AG04450 (cell line): ENCODE results near the gene BBS4. TPM values are rescaled to one million over a fixed set of nuclear protein-coding genes. Genes with fewer than 3 reads are reported as not detected.

Experiments used
- CTCF ChIA-PET: fragments of 300-600, 350-600 bp; formaldehyde crosslinking; extraction: SDS; loops from one replicate; lab custom pipeline; 2022; ENCODE audit warnings: antibody characterized with exemption, inconsistent platforms; lab: Charles Lee
- POLR2A ChIA-PET: fragments of 350-600 bp; formaldehyde crosslinking; extraction: SDS; loops from one replicate; lab custom pipeline; 2021; ENCODE audit warnings: antibody characterized with exemption, inconsistent platforms; lab: Yijun Ruan, JAX
- DNase-seq: peaks from one replicate; pipeline ENCODE4 v3.0.0-alpha.2; 2011; ENCODE audit warnings: low read depth, low spot score
- H3K27ac ChIP-seq: one replicate; pipeline ENCODE4 v1.5.1; 2012; ENCODE audit warnings: low read depth, low read length, control low read depth
- H3K27me3 ChIP-seq: one replicate; pipeline ENCODE4 v1.6.0; 2012; ENCODE audit warnings: low read length; ENCODE audit not compliant: control insufficient read depth, insufficient read depth
- H3K4me3 ChIP-seq: 2 replicates; pipeline ENCODE4 v1.5.1; 2011; ENCODE audit warnings: mild to moderate bottlenecking, low read depth, low read length, control low read depth
- H3K9me3 ChIP-seq: 2 replicates; pipeline ENCODE4 v1.5.1; 2012; ENCODE audit warnings: low read length; ENCODE audit not compliant: control insufficient read depth, insufficient read depth
- polyA plus RNA-seq: library from polyadenylated mRNA; depleted of rRNA; stranded (reverse); fragments of >200 nt; gene quantifications from 2 replicates; pipeline ENCODE4 v1.2.3, GENCODE V29; 2011
- TF ChIP-seq, protein P1 (sequence below): IDR thresholded peaks from 2 replicates; pipeline ENCODE4 v1.5.1; 2011; ENCODE audit warnings: low read depth, low read length, control low read depth, inconsistent platforms

The BBS4 gene
- polyA plus RNA-seq, 1 experiment: 25.7 TPM

DNA sequence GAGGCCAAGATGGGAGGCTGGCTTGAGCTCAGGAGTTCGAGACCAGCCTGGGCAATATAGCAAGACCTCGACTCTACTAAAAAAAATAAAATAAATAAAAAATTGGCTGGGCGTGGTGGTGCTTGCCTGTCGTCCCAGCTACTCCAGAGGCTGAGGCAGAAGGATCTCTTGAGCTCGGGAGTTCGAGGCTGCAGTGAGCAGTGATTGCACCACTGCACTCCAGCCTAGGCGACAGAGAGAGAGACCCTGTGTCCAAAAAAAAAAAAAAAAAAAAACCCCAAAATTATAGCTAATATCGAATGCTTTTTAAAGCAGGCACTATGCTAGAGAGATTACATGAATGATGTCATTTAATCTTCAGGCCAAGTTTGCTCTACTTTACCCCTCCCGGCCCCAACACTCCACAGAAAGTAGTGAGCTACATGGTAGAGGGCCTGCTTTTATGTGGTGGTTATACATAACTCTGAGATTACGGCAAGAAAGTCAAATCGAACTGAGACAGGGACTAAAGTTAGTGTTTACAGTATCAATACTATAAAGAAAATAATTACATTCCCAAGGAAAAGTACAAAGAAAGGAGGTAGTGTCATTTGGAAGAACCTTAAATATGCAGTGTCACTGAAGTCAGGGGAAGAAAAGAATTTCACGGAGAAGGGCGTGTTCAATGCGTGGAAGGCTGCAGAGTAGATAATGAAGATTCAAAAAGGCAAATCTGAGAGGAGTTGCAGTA, 96.4 kb downstream of the BBS4 start:
- ChIA-PET CTCF (interaction anchor here (0.9 kb wide), 1 partner anchor 60 kb away, joined by 5 read pairs; no protein-coding TSS in a partner anchor), POLR2A (no interaction called here)
- Histone ChIP-seq H3K27ac (peak overlapping the region; percentile 61), H3K9me3 (no peaks in the 10 kb centered on the region; the same call in 1 of the 2 replicates), H3K27me3 (no peaks in the 10 kb centered on the region), H3K4me3 (peak overlapping the region; percentile 94)
- TF ChIP-seq, protein P1, sequence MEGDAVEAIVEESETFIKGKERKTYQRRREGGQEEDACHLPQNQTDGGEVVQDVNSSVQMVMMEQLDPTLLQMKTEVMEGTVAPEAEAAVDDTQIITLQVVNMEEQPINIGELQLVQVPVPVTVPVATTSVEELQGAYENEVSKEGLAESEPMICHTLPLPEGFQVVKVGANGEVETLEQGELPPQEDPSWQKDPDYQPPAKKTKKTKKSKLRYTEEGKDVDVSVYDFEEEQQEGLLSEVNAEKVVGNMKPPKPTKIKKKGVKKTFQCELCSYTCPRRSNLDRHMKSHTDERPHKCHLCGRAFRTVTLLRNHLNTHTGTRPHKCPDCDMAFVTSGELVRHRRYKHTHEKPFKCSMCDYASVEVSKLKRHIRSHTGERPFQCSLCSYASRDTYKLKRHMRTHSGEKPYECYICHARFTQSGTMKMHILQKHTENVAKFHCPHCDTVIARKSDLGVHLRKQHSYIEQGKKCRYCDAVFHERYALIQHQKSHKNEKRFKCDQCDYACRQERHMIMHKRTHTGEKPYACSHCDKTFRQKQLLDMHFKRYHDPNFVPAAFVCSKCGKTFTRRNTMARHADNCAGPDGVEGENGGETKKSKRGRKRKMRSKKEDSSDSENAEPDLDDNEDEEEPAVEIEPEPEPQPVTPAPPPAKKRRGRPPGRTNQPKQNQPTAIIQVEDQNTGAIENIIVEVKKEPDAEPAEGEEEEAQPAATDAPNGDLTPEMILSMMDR: no peak
- no peak for DNase-seq

DNA sequence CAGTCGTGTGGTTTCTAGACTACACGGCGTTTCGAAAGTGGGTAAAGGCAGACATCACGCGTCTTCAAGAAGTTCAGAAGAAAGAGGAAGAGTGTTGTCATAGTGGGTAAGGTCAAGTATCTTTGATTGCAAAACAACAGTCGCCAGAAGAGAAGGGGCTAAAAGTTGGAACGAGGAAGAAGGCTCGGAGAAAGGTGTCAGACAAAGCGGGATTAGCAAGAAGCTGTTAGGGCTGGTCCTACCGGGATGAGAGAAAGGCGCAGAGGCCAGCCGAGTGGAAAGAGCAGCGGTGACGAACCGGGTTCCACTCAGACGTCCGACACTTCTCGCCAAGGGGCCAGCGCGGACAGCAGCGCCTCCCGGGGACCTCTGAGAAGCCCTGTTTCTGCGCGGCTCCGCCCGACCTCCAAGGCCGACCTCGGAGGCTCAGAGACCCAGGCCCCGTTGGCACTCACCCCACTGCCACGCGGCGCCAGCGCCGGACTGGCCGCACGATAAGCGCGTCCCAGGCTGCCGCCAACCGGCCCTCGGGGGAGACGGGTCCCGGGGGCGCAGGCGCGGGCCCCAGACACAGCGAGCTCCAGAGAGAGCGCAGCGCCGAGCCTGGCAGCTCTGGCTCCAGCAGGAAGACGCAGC, 97.1 kb downstream of the BBS4 start:
- Histone ChIP-seq H3K27me3 (no peaks in the 10 kb centered on the region), H3K9me3 (no peaks in the 10 kb centered on the region; the same call in 1 of the 2 replicates), H3K4me3 (peak overlapping the region; percentile 94), H3K27ac (peak overlapping the region; percentile 61)
- ChIA-PET CTCF (interaction anchor here (0.9 kb wide), 1 partner anchor 61 kb away, joined by 5 read pairs; no protein-coding TSS in a partner anchor), POLR2A (no interaction called here)
- DNase-seq: no peak
- TF ChIP-seq, protein P1: 0 out of 2 replicates have a peak, but pooled peaks have one; percentile 13

DNA sequence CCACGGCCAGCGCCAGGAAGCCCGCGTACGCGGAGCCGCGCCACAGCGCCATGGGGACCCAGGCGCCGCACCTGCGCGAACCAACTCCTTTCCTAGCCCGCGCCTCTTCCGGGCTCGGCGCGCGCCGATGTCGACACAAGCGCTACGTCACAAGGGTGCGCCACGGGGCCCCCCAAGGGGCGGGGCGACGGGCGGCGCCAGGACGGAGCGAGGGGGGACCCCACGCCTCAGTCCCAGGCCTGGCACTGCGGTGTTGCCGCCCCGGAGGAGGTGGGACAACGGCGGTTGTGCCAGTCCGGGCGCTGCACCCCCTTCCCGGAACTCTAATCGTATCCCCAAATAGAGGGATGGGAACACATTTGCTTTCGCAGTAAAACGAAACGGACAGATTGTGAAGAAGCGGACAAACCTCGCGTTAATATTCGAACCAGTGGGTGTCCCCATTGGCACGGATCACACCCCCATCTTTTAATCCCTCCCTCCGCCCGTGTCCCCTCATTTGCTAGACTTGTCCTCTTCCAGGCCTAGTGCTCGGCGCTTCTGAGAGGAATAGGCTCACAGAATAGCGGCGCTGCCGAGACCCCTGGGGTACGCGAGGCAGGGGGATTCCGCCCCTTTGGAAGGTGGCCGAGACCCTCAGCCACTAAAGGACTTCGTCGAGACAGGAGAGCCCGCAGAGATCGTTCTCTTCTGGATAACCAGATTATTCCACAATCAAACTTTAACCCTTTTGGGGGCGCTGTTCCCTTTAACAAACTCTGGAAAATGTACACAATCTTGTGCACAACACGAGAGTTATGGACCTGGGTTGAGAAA, 97.8 kb downstream of the BBS4 start, which contains the start of gene ADPGK:
TSS of gene ADPGK (minus strand) at position 119 of the 816 bp plus-strand sequence. CDS start at position 52, 67 bp downstream.
- Histone ChIP-seq H3K9me3 (no peaks in the 10 kb centered on the region; the same call in 1 of the 2 replicates), H3K27ac (peak within 1 kb of the TSS; percentile 93), H3K27me3 (no peaks in the 10 kb centered on the region), H3K4me3 (peak within 1 kb of the TSS; percentile 94)
- peak; percentile 72 for DNase-seq
- POLR2A ChIA-PET: no interaction called here
- CTCF ChIA-PET: interaction anchor here (0.6 to 1.6 kb wide), 7 partner anchors 12 to 298 kb away, joined by 3 to 6 read pairs (median 4); no protein-coding TSS in a partner anchor
- TF ChIP-seq, protein P1: peak; percentile 59

DNA sequence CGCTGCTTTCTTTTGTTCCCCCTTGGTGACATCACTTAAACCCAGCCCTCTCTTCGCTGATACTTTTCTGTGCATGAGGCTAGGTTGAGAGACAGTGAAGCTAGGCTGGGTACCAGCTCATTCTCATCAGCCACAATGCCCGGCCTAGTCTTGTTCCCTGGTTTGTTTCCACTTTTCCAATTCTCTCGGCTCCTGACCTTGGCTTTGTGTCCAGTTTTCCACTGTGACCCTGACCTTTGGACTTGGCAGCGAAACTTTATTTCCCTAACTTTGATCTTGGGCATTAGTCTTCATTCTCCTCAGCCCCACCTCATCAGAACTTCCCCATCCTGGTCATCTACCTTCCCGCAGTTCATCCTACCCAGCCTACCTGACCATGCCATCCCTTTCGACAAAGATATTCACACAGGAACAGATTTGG, 98.5 kb downstream of the BBS4 start:
- DNase-seq: no peak
- CTCF ChIA-PET: interaction anchor here (0.6 to 1.6 kb wide), 7 partner anchors 12 to 297 kb away, joined by 3 to 6 read pairs (median 4); no protein-coding TSS in a partner anchor

More for the DNA sequence above, 98.5 kb downstream of the BBS4 start:
- Histone ChIP-seq H3K27me3 (no peaks in the 10 kb centered on the region), H3K27ac (peak overlapping the region; percentile 93), H3K4me3 (peak overlapping the region; percentile 94), H3K9me3 (no peaks in the 10 kb centered on the region; the same call in 1 of the 2 replicates)
- TF ChIP-seq, protein P1: no peak
- POLR2A ChIA-PET: no interaction called here
